Activated CD8-positive, alpha-beta memory T cell treated with anti-CD3 and anti-CD28 coated beads for 4 hours (primary cell): ENCODE data around the gene SGMS1.
"Not testable (repeated sequence)": the region's sequence is repeated elsewhere in the genome, so short reads cannot be mapped to it uniquely, and the experiment has no call there.

Experiments used
- DNase-seq, 2 donors: peaks; one replicate each; pipeline ENCODE4 v3.0.0-alpha.2; 2020; ENCODE audit warnings: low read depth in 2 of 2

The SGMS1 gene

DNA sequence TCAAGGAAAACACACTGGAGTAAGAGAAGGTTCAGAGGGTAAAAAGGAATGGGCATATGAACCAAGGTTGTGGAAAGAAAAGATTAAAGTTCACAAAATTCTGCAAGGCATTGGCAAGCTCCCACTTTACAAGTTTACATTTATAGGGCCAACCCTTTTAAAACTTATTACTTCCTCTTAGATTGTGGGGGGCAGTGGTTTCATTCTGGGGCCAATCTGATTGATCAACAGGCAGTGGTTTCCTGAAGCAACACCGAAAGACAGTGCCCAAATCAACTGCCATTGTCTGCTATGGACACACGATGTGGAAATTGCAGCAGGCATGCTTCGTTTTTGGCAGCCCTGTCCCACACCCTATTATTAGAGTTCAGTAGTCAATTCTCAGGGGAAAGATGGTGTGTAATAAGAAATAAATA is 154.0 kb downstream of the SGMS1 start:
- no peak for DNase-seq

DNA sequence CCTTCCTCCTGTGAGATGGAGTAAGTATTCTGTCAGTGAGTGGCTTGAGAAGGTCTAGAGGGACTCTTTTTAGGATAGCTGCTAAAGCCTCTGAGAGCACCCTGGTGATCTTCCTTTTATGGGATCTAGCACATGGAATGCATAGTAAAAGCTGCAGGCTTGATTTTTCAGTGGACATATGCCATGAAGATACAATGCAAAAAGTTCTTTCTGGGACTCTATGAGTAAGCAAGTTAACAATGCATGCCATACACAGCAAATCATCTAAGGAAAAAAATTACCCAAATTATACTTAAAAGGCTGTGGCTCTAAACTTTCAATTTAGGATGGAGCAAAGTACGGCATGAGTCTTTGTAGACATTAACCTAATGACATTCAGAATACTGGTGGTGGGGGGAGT is 154.5 kb downstream of the SGMS1 start:
- DNase-seq = no peak

DNA sequence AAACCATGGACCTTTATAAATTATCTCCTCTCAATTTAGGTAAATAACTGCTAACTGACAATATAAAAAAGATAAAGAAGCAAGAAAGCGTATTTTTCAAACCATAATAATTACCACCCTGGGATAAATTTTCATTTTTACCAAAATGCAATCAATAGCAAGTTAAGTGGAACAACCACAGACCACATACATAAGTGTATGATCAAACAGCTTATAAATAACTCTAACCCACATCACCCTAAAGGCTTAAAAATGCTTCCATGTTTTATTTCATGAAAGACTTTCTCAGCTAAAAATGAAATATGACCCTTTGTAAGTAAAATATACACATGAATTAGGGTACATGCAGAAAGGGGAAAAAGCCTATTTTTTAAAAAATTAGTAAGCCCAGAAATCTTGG is 156.5 kb downstream of the SGMS1 start:
- no peak for DNase-seq

DNA sequence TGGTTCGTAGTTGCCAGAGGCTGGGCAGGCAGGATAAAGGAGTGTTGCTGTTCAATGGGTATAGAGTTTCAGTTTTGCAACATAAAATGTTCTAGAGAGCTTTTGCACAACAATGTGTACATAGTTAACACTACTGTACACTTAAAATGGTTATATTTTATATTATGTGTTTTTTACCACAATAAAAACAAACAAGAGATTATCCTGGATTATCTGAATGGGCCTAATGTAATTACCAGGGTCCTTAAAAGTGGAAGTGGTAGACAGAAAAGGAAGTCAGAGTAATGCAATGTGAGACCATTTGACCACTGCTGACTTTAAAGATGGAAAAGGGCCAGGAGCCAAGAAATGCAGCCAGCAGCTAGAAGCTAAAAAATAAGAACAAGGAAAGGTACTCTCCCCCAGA is 159.7 kb downstream of the SGMS1 start:
- DNase-seq = no peak

DNA sequence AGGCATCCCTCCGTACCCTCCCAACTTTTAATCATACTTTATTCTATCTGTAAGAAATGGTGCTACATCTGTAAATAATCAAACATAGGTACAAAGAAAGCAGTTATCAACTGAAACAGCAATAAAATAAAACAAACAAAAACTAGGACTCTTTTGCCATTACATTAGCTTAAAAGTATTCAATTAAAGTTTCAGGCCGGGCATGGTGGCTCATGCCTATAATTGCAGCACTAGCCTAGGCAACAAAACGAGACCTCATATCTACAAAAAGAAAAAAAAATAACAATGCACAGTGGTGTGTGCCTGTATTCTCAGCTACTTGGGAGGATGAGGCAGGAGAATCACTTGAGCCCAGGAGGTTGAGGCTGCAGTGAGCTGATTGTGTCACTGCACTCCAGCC is 161.9 kb downstream of the SGMS1 start:
- no peak for DNase-seq

DNA sequence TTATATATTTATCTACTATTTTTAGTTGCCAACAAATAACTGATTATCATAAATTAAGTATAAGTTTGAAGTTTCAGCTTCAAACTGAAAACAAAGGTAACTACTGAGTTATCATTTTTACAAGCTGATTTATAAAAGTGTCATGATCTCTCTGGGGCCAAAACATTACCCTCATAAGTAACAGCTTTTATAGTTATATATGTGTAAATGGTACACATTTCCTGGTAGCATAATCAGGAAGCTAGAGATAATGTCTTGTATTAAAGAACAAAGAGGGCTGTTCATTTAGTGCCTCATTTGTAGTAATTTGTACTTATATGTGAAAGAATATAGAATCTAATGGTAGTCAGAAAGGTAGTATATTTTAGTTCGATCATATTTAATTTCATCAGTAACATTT is 162.6 kb downstream of the SGMS1 start:
- DNase-seq = no peak

DNA sequence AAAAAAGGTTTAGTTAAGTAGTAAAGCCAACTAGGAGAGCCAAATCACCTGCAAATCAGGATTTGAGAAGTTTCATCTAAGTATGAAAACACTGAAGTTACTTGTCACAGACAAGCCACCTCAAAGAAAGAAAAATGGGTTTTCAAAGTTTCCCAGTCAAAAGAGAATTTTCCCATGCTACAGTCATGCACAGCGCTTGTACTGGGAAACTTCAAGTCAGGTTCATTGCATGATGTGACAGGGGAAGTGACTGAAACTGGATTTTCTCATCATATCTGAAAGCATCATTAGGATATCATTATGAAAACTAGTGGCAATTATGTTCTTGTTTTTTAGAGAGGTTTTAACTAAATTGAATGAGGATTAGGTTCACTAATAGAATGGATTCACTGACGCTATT is 167.0 kb downstream of the SGMS1 start:
- DNase-seq = no peak

DNA sequence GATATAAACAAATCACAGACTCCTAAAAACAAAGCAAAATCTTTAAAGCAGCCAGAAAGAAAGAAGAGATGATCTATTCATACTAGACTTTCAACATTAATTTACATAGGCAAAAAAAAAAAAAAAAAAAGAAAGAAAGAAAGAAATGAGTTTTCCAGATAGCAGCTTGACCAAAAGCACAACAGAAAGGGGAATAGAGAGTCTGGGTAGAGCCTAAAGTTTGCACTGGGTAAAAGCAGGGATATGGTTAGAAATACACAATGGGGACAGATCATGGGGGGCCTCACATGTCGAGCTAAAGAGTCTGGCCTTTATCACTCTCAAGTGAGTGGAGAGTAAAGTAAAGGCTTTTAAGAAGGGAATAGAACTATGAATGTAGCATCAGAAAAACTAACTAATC is 169.8 kb downstream of the SGMS1 start:
- DNase-seq = no peak

DNA sequence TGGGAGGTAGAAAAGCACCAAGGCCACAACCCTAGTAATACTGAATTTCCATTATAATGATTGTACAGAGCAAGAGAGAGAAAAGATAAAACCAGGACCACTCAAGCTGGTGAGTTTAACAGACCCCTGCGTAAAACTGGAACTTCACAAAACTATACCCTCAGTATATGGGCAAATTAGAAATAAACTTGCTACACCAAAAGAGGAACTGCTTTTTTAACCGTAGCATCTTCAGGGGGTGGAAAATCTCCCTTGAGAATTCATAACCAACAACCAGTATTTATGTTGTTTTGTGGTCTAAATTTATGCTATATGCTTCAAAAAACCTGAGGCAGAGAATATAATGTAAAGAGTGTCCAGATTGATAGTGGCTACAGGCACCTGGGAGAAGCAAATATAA is 171.2 kb downstream of the SGMS1 start:
- DNase-seq = no peak

DNA sequence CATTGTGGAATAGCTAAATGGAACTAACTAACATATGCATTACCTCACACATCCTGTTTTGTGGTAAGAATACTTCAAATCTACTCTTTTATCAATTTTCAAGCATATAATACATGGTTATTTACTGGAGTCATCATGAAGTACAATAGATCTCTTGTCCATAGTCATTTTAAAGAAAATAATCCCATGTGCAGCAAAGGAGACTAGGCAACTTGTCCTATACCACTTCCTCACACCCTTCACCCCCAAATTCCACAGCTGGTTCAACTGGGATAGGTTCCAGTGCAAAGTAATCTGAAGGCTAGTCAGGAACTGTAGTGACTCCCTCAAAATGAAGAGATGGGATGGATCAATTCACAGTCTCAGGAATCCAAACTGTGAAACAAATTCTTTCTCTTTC is 176.1 kb downstream of the SGMS1 start:
- DNase-seq = no peak

DNA sequence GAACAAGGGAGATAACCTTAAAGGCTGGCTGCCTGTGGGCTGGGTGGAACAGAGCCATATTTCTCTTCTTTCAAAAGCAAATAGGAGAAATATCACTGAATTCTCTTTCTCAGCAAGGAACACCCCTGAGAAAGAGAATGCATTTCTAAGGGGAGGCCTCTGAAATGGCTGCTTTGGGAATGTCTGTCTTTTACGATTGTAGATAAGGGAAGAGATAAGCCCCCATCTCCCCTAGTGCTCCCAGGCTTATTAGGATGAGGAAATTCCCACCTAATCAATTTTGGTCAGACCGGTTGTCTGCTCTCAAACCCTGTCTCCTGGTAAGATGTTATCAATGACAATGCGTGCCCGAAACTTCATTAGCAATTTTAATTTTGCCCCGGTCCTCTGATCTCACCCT is 178.0 kb downstream of the SGMS1 start:
- not testable (repeated sequence) for DNase-seq

DNA sequence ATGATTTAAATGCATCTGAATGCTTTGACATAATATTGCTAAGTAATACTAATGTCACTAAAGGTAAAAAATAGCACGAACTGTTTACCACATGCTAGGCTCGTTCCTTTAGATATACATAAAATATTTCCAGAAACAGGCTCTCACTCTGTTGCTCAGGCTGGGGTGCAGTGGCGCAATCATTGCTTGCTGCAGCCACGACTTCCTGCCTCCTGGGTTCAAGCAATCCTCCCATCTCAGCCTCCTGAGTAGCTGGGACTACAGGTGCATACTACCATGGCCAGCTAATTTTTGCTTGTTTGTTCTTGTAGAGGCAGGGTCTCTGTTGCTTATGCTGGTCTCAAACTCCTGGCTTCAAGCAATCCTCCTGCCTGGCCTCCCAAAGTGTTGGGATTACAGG is 183.3 kb downstream of the SGMS1 start:
- no peak for DNase-seq

DNA sequence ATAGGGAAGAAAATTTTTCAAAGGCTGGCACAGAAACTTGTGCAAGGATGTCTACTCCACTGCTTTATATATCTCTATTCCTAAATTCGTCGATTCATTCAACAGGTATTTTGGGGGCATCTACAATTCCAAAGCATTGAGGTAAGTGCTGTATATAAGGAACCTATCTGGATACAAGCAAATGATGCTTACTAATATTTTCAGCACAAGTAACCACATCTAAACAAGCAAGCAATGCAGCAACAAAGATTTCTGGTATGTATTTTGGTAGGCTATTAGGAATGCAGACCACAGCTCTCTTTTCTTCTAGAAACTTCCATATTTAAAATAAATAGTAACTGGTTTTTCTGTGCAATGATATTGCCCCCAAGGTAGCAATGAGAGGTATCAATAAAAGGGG is 183.9 kb downstream of the SGMS1 start:
- DNase-seq = no peak

DNA sequence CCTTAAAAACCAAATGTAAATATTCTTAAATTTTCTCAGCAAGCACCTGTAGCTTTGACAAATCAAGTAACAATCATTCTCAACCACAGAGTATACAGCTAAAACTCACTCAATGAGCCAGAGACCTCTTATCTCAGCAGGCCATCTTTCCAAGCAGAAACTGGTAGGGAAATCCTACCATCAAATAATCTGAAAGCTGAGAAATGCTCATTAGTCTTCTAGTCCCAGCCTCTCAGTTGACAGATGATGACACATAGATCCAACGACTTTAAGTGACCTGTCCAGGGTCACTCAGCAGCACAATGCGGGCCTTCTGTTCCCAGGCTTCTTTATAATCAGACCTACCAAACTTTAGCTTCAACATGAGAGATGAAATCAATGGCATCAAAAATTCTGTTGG is 184.6 kb downstream of the SGMS1 start:
- DNase-seq = no peak

DNA sequence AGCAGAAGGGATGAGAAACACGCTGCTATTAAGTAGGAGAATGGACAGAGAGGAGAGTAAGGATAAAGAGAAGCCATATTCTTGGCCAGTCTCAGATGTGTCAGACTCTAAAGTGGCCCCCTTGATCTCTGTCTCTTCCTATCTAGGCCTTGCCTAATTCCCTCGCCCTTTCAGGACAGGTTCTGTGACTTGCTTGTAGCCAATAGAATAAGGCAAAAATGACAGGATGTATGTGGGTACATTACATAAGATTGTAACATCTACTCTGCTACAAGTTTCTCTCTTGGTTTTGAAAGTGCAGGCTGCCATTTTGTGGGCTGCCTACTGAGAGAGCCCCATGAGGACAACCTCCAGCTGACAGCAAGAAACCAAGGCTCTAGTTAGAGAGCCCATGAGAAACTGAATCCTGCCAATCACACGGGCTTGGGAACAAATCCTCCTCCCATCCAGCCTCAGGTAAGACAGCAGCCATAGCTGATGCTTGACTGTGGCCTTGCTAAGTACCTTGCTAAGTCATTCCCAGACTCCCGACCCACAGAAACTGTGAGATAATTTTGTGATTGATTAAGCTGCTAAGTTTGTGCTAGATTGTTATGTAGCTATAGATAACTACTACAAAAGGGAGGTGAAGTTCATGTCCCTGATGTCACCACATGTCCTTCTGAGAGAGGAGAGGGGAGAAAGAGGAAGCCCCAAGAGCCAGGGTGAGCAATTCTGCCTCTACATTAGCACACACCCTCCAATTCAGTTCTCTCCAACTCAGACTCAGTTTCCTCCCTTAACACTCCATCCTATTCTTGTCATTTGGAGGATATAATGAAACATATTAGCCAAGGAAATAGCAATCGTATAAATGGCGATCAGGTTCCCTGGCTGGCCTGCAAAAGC is 185.5 kb downstream of the SGMS1 start:
- no peak for DNase-seq

DNA sequence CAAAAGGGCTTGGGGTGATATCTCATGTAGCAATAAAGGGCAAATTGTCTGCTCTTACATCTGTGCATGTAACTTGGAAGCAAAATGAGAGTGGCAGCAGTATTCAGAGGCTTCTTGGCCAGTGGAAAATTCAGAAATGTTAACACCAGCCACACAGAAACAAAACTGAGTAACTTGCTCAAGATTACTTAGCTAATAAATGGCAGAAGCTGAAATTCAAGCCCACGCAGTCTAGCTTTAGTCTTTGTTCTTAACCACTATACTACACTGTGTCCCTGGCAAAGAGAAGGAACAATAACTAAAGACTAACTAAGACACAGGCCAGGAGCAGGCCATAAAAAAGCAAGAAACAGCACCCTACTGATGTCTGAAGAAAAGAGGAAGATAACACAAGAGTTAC is 186.5 kb downstream of the SGMS1 start:
- no peak for DNase-seq

DNA sequence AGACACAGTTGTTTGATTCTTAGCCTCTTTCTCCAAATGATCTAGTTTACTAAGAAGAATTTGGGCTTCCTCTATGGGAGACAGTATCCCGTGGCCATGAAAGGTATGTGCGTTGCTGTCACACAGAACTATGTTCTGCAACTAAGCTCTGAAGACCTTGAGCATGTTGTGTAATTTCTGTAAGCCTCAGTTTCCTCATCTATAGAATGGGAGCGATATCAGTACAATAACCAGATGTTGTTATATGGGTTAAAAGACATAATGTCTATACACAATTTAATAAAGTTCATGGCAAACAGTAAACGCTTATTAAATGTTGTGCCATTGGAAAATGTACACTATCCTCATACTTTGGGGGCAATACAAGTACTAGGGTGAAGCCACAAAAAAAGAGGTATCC is 187.0 kb downstream of the SGMS1 start:
- no peak for DNase-seq

DNA sequence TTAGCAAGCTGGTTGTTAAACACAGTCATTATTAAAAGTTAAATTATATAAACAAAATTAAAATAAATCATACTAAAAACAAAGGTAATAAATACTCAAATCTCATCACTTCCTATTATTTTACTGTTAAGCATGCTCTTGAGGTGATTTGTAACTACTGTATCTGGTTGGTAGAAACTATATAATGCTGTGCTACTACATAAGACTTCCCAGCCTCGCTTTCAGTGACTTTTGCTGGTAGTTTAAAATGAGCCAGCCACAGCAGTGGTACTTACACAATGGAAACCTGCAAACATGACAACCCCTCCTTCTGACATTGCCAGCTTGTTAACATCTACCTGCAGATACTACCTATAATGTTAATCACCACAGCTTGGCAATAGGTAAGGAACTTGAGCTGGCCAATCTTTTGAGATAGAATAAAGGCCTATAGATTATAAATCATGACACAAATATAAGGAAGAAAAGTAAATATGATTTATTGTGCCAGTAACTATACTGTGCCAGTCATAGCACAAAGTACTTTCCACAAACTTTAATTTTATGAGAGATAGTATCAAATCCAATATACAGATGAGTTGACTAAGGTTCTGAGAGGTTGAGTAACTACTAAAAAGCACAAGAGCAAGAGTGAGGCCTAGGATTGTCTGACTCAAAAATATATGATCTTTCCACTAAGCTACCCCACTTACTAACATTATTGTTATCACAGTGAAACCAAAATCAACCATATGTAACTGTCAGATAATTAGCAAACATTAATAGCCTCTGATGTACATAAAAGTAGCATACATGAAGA is 191.3 kb downstream of the SGMS1 start:
- no peak for DNase-seq

DNA sequence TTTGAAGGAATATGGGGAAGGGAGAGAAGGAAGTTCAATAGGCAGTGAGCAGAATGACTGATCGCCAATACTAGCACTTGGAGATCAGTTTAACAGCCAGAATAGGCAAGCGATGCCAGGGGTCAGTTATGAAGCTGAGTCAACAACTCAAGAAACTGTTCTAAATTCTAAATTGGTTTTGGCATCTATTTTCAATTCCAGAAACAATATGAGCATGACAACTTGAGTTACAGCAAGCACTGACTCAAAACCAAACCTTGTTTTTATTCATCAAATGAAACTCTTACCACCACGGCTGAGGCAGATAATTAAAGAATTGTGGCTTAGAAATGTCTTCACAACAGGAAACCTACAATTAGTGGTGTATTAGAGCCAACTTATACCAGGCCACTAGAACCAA is 192.0 kb downstream of the SGMS1 start:
- DNase-seq = no peak

DNA sequence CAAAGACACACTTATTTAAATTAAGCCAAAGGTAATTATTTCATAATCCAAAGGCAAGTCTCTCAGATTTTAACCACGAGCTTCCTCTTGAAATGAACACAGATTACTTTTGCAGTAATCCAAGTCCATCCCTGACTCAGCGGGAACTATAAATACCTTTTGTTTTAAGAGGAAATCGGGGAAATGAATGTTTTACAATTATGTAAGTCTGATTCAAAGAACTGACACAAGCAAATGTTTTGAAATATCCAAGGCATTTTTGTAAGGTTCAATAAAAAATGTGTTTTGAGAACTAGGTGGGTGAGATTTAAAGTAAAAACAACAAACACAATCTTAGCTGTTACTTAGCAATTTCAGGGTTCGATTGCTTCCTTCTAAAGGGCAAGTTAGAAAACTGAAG is 192.6 kb downstream of the SGMS1 start:
- no peak for DNase-seq

DNA sequence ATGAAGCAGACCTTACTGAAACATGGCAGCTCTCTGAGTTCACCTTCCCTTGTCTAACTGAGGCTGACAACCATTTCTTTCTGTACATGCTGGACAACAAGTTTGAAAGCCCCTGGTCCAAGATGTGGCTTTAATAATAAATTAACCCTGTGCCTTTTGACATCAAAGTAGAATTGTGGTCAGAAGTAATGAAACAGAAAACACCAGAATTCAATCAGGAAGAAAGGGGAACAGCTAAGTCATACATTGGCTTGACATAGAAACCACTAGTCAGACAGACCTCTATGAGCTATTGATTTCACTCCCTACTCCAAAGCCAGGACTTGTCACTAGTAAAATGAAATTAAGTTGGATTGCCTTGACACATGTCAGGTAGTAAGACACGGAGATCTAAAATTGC is 197.3 kb downstream of the SGMS1 start:
- no peak for DNase-seq

DNA sequence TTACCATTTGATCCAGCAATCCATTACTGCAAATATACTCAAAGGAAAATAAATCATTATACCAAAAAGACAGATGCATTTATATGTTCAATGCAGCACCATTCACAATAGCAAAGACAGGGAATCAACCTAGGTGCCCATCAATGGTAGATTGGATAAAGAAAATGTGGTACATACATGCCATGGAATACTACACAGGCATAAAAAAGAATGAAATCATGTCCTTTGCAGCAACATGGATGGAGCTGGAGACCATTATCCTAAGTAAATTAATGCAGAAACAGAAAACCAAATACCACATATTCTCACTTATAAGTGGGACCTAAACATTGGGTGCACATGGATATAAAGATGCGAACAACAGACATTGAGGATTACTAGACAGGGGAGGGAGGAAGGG is 198.5 kb downstream of the SGMS1 start:
- DNase-seq = not testable (repeated sequence)

DNA sequence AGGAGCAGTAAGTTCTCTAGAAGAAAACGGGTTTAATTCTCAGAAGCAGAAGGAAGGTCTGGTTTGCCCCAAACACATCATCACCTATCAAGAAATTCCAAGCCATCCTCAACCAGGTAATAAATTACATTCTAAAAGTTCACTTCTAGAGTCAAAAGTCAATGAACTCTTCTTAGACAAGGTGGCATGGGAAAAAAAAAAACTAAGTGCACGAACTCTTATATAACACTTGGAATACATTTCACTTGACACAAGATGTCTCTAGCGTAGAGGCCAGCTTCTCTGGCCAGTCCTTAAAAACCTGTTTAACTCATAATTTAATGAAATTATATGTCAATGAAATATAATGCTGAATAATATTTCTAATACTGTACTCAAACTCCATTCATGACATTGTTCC is 200.3 kb downstream of the SGMS1 start:
- no peak for DNase-seq
